ENCODE data around the gene TRAF2.

The TRAF2 gene

GRCh38 chr9:136944519-136945332 lies 58.4 kb downstream of the TRAF2 start, which contains the start of the genes C8G and FBXW5:
C8G (plus strand) TSS chr9:136945243; CDS start chr9:136945321, 78 bp downstream.
FBXW5 (minus strand) TSS chr9:136944738; CDS start chr9:136944083, 655 bp downstream.
- peak; percentile 99 for TF ChIP-seq CTCF (IDR thresholded peaks at IDR 0.05; ENCODE audit: poor library complexity, severe bottlenecking)
- H3K27ac ChIP-seq (ENCODE audit: poor library complexity, severe bottlenecking): peak within 1 kb of the TSS; percentile 69
- ATAC-seq (ENCODE audit: low read depth): peak; percentile 52
- H3K4me3 ChIP-seq (ENCODE audit: severe bottlenecking): peak within 1 kb of the TSS; percentile 98
- no peaks in the 10 kb centered on the region for H3K9me3 ChIP-seq (ENCODE audit: severe bottlenecking)
- H3K27me3 ChIP-seq (ENCODE audit: insufficient read depth, poor library complexity, severe bottlenecking): no peaks in the 10 kb centered on the region
- peak; percentile 93 for DNase-seq (ENCODE audit: low spot score)
- H3K4me1 ChIP-seq (ENCODE audit: insufficient read depth, poor library complexity, severe bottlenecking): peaks cover 9% of the 10 kb centered on the region
- H3K36me3 ChIP-seq (ENCODE audit: low read depth): peaks cover 31% of the 10 kb centered on the region

- Histone ChIP-seq H3K27me3 (ENCODE audit: insufficient read depth, poor library complexity, severe bottlenecking) (no peaks in the 10 kb centered on the region), H3K4me3 (ENCODE audit: severe bottlenecking) (no peak overlapping the region), H3K36me3 (ENCODE audit: low read depth) (peaks cover 23% of the 10 kb centered on the region), H3K27ac (ENCODE audit: poor library complexity, severe bottlenecking) (no peak overlapping the region), H3K9me3 (ENCODE audit: severe bottlenecking) (no peaks in the 10 kb centered on the region), H3K4me1 (ENCODE audit: insufficient read depth, poor library complexity, severe bottlenecking) (peaks cover 9% of the 10 kb centered on the region)
- no peak for TF ChIP-seq CTCF (IDR thresholded peaks at IDR 0.05; ENCODE audit: poor library complexity, severe bottlenecking)
- DNase-seq (ENCODE audit: low spot score) (no peak), ATAC-seq (ENCODE audit: low read depth) (no peak)
Measured at GRCh38 chr9:136945333-136946227, 59.3 kb downstream of the TRAF2 start.

GRCh38 chr9:136946228-136947027 lies 60.1 kb downstream of the TRAF2 start:
- TF ChIP-seq CTCF (IDR thresholded peaks at IDR 0.05; ENCODE audit: poor library complexity, severe bottlenecking): no peak
- no peak overlapping the region for H3K27ac ChIP-seq (ENCODE audit: poor library complexity, severe bottlenecking)
- DNase-seq (ENCODE audit: low spot score) (peak; percentile 71), ATAC-seq (ENCODE audit: low read depth) (no peak)
- no peaks in the 10 kb centered on the region for H3K27me3 ChIP-seq (ENCODE audit: insufficient read depth, poor library complexity, severe bottlenecking)
- no peak overlapping the region for H3K4me3 ChIP-seq (ENCODE audit: severe bottlenecking)
- peaks cover 15% of the 10 kb centered on the region for H3K36me3 ChIP-seq (ENCODE audit: low read depth)
- peaks cover 9% of the 10 kb centered on the region for H3K4me1 ChIP-seq (ENCODE audit: insufficient read depth, poor library complexity, severe bottlenecking)
- no peaks in the 10 kb centered on the region for H3K9me3 ChIP-seq (ENCODE audit: severe bottlenecking)

- no peak for ATAC-seq (ENCODE audit: low read depth)
- DNase-seq (ENCODE audit: low spot score): peak; percentile 64
- H3K27ac ChIP-seq (ENCODE audit: poor library complexity, severe bottlenecking): peak overlapping the region; percentile 58
- no peak for TF ChIP-seq CTCF (IDR thresholded peaks at IDR 0.05; ENCODE audit: poor library complexity, severe bottlenecking)
- H3K4me3 ChIP-seq (ENCODE audit: severe bottlenecking): no peak overlapping the region
- H3K36me3 ChIP-seq (ENCODE audit: low read depth): peaks cover 6% of the 10 kb centered on the region
- peaks cover 9% of the 10 kb centered on the region for H3K4me1 ChIP-seq (ENCODE audit: insufficient read depth, poor library complexity, severe bottlenecking)
- H3K9me3 ChIP-seq (ENCODE audit: severe bottlenecking): no peaks in the 10 kb centered on the region
- H3K27me3 ChIP-seq (ENCODE audit: insufficient read depth, poor library complexity, severe bottlenecking): no peaks in the 10 kb centered on the region
Measured at GRCh38 chr9:136947028-136947891, 60.9 kb downstream of the TRAF2 start.

Data from RWPE2 (cell line).